T-helper 1 cell treated with Interleukin-12 subunit alpha and Interleukin-12 subunit beta and Interleukin-4 antibody, amounts not matched to agents 30 ng/mL and 1 ng/mL, for 36 hours (primary cell): ENCODE measurements around the gene KLF9. TPM values are rescaled to one million over a fixed set of nuclear protein-coding genes. Genes with fewer than 3 reads are reported as not detected.

Source experiments
- intact Hi-C: fragments of 100-400 bp; cut with micrococcal nuclease; formaldehyde crosslinking; loops from one replicate; pipeline ENCODE4 v1.15.1; 2024
- total RNA-seq: library from RNA; stranded (reverse); gene quantifications from 2 replicates; pipeline ENCODE4 v1.2.3, GENCODE V29; 2022

KLF9 gene
- 10.7 and 11.6 TPM in 2 replicates for total RNA-seq

DNA sequence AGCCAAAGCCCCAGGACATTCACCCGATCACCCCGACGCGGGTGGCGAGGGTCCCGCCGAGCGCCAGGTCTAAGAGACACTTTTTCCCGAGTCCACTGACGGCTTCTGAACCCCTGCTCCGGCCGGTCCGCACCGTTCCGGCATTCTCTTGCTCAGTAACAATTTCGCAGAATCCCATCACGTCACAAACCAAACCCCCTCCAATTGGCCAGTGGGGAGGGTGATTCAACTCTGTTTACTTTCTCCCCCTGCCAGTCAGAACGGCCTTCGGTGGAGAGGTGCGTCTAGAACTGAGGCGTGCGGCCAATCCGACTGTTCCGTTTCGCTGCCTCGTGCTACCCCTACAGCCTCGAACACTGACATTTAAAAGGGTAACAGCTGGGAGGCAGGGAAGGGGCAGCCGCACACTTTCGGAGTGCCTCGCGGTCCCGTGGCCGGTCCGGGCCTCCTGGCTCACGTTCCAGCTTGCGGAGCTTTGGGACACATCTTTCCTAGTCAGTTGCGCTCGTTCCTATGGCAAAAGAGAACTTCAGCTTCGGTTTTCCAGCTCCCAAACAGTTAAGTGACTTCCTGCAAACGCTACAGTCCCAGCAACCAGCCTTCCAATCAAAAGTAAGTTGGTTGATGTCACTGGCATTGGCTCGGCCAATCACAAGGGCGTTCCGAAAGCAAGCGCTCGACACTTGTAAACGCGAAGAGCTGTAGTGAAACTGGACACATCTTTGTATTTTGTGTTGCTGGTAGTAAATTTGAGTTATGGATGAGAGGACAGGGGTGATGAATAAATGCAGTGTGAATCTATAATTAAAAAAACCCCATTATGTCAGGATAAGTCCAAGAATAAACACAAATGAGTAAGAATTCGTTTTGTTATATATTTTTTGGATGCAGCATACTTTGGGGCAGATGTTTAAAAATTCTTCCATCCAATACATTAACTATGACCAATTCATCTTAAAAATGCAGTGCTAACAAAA is at the start of gene KLF9:
Gene KLF9 (minus strand): TSS at position 859 of the 977 bp plus-strand sequence. CDS start 1,294 bp downstream, outside the sequence.
- intact Hi-C loops = loop anchor here (1.0 to 10.0 kb wide), 6 partner anchors 188 to 1951 kb away; partner anchors contain the start of genes CEMIP2 and ZFAND5

DNA sequence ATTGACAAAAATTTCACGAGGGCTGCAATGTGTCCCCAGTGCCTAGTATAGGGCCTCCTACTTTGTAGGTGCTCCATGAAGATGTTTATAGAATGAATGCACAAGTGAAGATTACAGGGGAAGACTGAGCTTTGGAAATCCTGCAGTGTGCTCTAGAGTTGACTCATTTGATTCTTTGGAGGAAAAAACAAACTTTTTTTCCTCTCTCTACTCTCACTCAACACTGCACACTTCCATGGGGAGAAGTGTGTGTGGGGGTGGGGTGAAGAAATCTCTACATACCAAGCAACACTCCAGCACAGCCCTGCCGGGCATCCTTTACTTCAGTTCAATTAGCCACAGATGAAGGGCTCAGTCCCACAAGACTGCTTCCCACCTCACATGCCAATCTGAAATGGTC is 49.4 kb upstream of the KLF9 start:
- intact Hi-C loops = no loop called here

DNA sequence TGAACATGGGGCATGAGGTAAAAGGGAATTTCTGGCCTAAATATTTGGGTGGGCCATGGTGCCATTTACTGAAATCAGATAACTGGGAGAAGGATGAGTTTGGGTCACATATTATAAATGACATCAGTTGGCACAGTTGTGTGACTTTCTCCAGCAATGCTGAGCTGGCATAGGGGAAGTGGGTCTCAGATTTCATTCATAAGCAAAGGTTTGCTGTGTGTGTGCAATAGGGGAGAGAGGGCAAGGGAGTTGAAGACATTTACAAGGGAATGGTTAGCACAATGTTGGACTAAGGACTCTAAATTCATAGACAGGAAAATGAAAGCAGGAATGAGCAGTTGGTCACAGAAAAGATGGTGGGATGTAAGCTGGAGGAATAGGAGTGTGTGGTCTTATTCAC is 47.8 kb upstream of the KLF9 start:
- intact Hi-C loops = no loop called here

DNA sequence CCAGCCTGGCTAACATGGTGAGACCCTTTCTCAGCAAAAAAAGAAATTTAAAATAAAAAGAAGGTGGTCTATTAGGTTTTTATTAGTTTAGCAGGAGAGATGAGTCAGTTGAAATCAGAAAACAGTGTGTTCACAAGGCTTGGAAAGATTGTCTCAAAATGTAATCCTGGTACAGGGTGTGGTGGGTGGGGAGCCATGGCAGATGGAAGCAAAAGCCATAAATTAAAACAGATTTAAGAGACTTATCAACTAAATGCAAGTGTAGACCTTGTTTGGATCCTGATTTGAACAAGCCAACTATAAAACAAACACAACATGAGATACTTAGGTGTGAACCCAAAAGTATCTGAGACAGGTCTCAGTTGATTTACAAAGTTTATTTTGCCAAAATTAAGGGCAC is 42.8 kb upstream of the KLF9 start:
- intact Hi-C loops = no loop called here

DNA sequence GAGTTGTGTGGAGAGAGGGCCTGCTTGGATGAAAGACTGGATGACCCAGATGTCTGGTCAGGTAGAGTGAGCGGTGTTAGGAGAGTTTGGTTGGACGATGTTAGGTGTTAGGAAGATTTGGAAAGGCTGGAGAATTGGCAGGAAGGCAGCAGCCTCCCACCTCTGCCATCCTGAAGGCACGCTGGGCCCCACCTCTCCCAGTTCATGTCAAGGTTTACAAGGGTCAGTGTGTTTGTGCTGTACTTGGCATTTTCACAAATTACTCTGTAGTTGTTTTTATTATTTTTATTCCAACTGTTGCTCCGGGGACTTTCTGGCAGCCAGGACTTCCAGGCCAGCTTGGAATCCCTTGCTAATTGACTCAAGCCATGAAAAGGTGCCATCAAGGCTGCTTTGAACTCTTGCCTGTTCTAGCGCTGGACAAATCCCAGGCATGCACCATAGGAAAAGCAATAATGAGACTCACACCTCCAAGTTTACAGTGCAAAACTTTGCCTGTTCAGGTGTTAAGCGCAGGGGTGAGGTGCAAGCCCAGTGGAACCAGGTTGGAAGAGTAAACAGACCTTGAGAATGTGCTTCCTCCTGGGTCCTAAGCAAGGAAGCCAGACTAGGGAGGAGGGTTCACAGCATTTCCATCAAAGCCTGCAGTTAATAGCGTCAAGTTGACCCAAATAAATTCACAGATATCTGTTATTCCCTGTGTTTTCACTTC is 41.7 kb upstream of the KLF9 start:
- intact Hi-C loops = no loop called here

DNA sequence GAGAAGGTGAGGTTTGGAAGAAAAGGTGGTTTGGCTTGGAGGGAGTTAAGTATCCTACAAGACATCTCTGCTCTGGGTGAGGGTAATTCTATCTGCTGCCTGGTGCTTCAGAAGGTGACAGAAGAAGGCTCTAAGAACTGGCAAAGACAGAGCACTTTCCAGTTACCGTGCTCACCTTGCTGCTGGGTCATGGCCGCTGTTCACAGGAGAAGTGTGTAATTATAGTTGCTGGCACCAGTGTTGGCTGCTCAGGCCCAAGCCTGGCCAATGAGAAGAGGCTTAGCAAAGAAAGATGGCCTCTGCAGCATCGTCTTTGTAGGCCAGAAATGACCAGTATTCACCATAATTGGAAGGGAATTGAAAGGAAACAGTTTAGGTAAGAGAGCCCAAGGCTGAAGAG is 37.9 kb upstream of the KLF9 start:
- intact Hi-C loops = no loop called here

DNA sequence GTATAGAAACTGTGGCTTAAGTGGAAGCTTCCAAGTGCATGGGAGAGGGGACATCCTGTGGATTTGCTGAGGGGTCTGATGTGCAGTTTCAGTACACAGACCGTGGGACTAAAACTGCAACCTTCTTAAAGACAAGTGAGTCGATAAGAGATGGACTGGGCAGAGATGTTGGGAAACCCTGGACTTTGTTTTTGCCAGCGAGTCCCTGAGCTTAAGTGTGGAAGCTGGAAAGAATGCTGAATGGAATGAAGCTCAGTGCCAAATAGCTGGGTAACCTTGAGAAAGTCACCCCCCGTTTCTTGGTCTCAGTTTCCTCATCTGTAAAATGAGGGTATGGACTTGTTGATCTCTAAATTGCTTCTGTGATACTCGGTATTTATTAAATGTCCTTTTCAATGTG is 37.3 kb upstream of the KLF9 start:
- intact Hi-C loops = no loop called here

DNA sequence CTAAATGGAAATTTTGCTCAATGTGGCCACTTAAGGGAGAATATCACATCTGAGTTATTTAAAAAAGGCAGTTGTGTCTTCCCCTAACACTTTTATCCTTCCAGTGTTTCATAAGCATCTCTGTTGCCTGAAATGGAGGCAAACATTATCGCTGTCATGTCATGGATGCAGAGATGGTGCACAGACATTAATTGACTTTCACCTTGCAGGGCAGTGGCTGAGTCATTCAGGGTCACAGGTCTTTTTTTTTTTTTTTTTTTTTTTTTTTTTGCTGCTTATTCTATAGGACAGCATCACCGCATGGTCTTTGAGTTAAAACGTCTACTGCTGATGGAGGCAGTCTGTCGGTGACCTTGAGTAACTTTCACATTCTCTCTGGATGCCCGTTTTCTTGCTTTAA is 36.3 kb upstream of the KLF9 start:
- intact Hi-C loops = no loop called here

DNA sequence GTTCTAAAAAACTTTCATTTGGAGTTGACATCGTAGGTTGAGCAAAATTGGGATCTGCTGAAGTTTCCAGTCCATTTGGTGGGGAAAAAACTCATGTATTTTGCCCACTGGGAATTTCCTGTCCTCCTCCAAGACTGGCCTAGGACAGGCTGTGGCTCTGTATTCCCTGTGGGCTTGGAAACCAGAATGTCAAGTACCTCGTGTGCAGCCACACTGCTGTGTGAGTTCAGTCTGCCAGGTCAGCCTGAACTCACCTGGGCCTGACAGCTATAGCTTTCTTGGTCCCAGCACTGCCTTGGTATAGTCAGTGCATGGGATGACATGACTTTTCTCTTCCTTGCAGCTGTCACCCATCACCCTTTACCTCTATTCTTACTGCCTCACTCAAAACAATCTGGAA is 35.0 kb upstream of the KLF9 start:
- intact Hi-C loops = loop anchor here (2.0 kb wide), 1 partner anchor 21 kb away; no protein-coding TSS in a partner anchor

DNA sequence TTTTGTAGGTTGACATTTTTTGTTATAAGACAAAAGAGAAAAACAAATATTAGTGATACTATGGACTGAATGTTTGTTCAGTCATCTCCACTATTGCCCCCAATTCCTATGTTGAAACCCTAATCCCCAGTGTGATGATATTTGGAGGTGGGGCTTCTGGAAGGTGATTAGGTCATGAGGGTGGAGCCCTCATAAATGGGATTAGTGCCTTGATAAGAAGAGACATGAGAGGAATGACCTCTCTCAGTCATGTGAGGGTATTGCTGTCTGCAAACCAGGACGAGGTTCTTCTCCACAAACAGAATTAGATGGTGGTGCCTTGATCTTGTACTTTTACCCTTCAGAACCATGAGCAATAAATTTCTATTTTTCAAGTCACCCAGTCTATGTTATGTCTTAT is 34.5 kb upstream of the KLF9 start:
- intact Hi-C loops = loop anchor here (2.0 kb wide), 1 partner anchor 20 kb away; no protein-coding TSS in a partner anchor

DNA sequence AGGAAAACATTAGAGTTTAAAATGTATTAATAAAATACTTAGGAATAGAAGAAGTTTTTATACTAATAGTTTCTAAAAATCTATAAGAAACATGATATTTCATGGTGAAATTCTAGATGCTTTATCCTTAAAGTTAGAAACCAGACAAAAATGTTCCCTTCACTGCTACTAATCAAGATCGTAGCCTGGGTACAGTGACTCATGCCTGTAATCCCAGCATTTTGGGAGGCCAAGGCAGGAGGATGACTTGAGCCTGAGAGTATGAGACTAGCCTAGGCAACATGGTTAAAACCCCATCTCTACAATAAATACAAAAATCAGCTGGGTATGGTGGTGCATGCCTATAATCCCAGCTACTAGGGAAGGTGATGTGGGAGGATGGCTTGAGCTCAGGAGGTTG is 30.4 kb upstream of the KLF9 start:
- intact Hi-C loops = no loop called here

DNA sequence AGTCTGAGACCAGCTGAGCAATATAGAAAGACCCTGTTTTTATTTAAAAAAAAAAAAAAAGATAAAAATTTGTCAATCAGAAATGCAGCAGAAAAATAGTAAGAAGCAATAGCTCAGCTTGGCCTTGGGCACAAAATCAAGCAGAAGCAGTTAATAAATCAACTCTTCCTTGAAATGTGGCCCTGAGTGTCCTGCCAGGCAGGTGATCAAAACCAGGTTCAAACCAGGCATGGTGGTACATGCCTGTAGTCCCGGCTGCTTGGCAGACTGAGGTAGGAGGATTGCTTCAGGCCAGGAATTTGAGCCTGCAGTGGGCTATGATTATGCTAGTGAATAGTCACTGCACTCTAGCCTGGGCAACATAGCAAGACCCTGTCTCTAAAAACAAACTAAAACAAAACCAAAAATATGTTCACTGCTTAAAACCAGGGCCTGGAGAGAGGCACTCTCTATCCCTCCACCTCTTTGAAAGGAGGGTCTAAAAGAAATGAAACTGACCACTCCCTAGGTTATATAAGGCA is 27.9 kb upstream of the KLF9 start:
- intact Hi-C loops = no loop called here

DNA sequence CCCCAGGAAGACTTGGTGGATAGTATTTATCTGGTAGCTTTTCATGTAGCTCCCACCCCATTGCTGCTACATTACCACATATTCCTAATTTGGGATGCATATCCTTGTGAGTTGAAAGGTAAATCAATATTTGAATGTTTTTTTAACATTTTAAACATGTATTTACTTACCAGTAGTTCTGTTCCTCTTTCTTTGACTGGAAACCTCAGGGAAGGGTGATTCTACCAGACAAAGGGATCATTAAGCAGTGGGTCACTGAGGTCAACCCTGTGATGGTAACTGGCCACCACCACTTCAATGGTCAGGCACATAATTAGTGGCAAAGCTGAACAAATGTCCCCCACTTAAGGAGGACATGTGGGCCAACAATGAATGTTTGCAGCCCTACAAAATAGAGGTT is 27.2 kb upstream of the KLF9 start:
- intact Hi-C loops = no loop called here

DNA sequence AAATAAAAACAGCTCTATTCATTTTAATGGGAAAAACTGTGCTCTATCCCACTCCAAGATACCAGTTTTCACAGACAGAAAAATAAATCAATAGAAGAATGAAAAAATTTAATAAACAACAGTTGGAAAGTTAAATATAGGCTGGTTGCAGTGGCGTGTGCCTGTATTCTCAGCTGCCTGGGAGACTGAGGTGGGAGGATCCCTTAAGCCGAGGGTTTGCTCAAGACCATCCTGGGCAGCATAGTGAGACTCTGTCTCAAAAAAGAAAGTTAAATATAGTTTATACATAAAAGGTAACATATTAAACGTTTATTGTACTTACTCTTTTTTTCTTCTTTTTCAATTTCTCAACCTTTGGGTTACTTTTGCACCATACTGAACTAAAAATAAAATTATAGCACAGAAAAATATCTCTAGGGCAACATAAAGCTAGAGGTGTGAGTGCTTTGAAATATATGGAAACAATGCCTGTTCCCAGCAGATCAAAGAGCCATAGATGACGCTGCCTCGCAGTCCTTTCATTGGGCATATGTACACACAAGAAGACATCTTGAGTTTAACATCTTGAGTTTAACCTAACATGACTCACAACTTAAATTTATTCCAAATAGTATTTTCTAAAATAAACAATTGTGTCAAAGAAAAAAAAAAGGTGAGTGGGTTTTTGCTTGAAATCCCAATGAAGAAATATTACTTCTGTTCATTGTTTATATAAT is 25.7 kb upstream of the KLF9 start:
- intact Hi-C loops = no loop called here

DNA sequence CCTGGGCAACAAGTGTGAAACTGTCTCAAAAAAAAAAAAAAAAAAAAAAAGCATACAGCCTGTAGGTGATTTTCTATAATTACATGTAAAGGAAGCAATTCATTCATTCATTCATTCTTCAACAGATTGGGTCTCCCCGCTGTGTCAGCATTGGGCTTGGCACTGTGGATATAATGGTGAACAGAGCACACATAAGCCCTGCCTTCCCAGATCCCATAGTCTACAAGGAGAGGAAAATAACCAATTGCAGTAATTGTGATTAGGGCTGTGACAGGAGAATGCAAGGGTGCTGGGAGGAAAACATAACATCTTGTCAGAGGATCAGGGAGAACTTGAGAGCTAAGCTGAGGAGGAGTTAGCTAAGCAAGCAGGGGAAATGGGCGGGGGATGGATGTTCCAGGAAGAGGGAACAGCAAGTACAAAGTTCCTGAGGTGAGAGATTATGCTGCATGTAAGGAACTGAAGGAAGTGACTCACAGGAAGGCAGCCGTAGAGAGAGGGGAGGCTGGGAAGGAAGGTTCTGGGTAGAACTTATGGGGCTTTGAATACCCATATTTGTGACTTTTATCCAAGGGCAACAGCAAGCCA is 24.0 kb upstream of the KLF9 start:
- intact Hi-C loops = no loop called here

DNA sequence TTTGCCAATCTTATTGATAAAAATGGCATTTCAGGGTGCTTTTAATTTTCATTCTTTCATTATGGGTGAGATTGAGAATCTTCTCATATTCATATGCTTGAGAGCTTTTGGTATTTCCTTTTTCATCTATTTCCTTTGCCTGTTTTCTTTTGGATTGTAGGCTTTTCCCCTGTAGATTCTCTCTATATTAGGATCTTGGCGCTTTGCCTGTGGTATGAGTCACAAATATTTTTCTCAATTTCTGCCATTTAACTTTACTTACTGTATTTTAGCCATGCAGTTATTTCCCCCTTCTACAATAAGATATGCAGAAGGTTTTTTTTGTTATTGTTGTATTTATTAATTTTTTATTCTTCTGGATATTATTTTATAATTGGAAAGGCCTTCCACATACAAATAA is 21.5 kb upstream of the KLF9 start:
- intact Hi-C loops = loop anchor here (2.0 kb wide), 1 partner anchor 13 kb away; no protein-coding TSS in a partner anchor

DNA sequence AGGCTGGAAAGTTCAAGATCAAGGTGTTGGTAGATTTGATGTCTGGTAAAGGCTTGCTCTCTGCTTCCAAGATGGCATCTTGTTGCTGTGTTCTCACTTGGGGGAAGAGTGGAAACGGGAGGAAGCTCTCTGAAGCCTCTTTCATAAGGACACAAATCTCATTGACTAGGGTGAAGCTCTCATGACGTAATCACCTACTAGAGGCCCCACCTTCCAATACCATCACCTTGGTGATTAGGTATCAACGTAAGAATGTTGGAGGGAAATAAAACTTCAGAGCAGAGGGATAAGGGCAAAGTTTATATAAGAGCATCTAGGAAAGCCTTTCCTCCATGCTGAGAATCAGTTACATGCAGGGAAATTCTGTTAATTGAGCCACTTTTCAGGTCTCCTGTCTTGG is 15.4 kb upstream of the KLF9 start:
- intact Hi-C loops = loop anchor here (2.0 kb wide), 1 partner anchor 19 kb away; no protein-coding TSS in a partner anchor

DNA sequence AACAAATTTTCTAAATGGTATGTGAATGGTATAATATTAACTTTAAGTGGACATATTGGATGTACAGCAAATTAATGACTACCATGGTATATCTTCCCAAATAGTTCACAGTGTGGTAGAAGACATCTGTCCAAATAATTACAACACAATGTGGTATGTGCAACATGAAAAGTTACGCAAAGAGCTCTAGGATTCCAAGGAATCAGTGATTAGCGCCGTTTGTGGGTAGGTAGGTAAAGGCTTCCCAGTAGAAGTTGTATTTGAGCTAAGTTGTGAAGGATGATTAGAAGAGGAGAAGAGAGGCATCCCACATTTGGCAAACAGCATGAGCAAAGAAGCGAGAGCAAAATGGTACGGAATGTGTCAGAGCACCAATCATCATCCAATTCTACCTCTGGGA is 14.3 kb upstream of the KLF9 start:
- intact Hi-C loops = loop anchor here (2.0 kb wide), 1 partner anchor 20 kb away; no protein-coding TSS in a partner anchor

DNA sequence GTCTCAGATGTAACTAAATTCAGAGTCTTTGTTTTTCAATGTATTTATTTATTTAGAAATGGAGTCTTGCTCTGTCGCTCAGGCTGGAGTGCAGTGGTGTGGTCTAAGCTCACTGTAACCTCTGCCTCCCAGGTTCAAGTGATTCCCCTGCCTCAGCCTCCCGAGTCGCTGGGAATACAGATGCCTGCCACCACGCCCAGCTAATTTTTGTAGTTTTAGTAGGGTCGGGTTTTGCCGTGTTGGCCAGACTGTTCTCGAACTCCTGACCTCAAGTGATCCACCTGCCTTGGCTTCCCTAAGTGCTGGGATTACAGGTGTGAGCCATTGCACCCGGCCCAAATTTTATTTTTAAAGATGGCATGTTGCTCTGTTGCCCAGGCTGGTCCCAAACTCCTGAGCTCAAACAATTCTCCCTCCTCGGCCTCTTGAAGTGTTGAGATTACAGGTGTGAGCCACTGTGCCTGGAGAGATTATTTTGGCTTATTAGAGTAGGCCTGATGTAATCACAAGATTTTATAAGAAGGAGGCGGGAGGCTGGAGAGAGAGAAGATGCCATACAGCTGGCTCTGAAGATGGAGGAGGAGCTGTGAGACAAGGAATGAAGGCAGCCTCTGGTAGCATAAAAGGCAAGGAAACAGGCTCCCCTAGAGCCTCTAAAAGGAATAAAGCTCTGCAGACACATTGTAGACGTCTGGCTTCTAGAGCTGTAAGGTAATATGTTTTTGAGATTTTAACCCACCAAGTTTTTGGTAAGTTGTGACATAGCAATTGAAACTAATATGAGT is 12.9 kb upstream of the KLF9 start:
- intact Hi-C loops = no loop called here

DNA sequence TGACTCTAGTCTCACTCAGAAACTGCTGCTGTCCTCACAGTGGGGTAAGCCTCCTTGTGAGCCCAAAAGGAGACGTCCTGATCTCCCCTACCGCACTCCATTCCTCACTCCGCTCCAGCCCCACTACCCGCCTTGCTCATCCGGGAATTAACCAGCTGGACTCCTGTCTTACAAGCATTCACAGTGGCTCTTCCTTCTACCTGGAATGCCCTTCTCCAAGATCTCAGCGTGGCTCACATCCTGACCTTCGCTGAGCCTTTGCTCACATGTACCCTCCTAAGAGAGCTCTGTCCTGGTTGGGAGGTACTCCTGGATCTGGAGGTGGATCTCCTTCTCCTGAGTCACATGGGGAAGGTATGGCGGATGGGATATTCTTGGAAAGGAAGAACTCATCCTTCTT is 10.7 kb upstream of the KLF9 start:
- intact Hi-C loops = no loop called here
